ENCODE results near the gene CRCP. TPM values are rescaled to one million over a fixed set of nuclear protein-coding genes. Genes with fewer than 3 reads are reported as not detected.
A peak's percentile ranks its signal among the peaks of the same experiment; 100 is the strongest.

Gene CRCP
- total and polyA plus RNA-seq, 4 donors = 13.0 to 52.6 (median 18.4) TPM

GRCh38 chr7:66150471-66150870 is 35.8 kb downstream of the CRCP start:
- Histone ChIP-seq H3K4me3 (ENCODE audit: low read depth in 1 of 3, low read length in 3 of 3) (peak overlapping the region; percentile 1 to 42 (median 39)), H3K27ac (ENCODE audit: low read depth in 1 of 2, low read length in 2 of 2) (peak overlapping the region; percentile 93 to 97), H3K4me1 (ENCODE audit: control insufficient read depth in 4 of 4, insufficient read depth in 4 of 4, low read length in 3 of 4) (peaks cover 15 to 50% (median 28%) of the 10 kb centered on the region in 4 donors), H3K27me3 (ENCODE audit: control insufficient read depth in 4 of 4, insufficient read depth in 4 of 4, low read length in 3 of 4) (no peaks in the 10 kb centered on the region), H3K36me3 (ENCODE audit: control insufficient read depth in 4 of 4, insufficient read depth in 3 of 4, low read depth in 1 of 4, low read length in 3 of 4) (peaks cover 5 to 22% (median 10%) of the 10 kb centered on the region in 4 donors), H3K9me3 (ENCODE audit: control insufficient read depth in 4 of 4, low read length in 3 of 4) (no peaks in the 10 kb centered on the region), H3K9ac (ENCODE audit: low read depth in 1 of 2, low read length in 2 of 2) (peak overlapping the region; percentile 78 to 91)
- no peak for DNase-seq (ENCODE audit: low spot score)
- 9% methylated on average over 3 of the region's 3 CpGs for WGBS
- no peak for TF ChIP-seq HNF4G (IDR thresholded peaks at IDR 0.05)
- peak; percentile 78 for TF ChIP-seq REST (IDR thresholded peaks at IDR 0.05)
- peak in 1 of 2 donors; percentile 24 for TF ChIP-seq GABPA (IDR thresholded peaks at IDR 0.05 in 1 of 2, conservative IDR thresholded peaks at IDR 0.05 in 1 of 2)
- TF ChIP-seq MAX (IDR thresholded peaks at IDR 0.05) = peak; percentile 53
- peak; percentile 81 for TF ChIP-seq SP1 (IDR thresholded peaks at IDR 0.05)
- no peak for TF ChIP-seq CTCF (IDR thresholded peaks at IDR 0.05; ENCODE audit: low read depth, low read length, missing input control)
- TF ChIP-seq YY1 (IDR thresholded peaks at IDR 0.05) = peak; percentile 53
- TF ChIP-seq FOXA1 (IDR thresholded peaks at IDR 0.05) = no peak
- peak; percentile 83 to 90 for TF ChIP-seq RXRA (IDR thresholded peaks at IDR 0.05)
- TF ChIP-seq ZBTB33 (IDR thresholded peaks at IDR 0.05) = peak; percentile 80
- peak; percentile 59 to 65 for TF ChIP-seq RAD21 (IDR thresholded peaks at IDR 0.05)
- TF ChIP-seq NR2F2 (IDR thresholded peaks at IDR 0.05) = peak; percentile 86
- peak; percentile 31 to 68 for TF ChIP-seq JUND (IDR thresholded peaks at IDR 0.05)
- TF ChIP-seq ATF3 (IDR thresholded peaks at IDR 0.05) = peak; percentile 70
- peak in 1 of 2 donors; percentile 39 for TF ChIP-seq EGR1 (IDR thresholded peaks at IDR 0.05; ENCODE audit: low read depth in 2 of 2)
- no peak for TF ChIP-seq FOXA2 (IDR thresholded peaks at IDR 0.05)
- peak; percentile 59 to 76 for TF ChIP-seq HNF4A (conservative IDR thresholded peaks at IDR 0.05)
- TF ChIP-seq TAF1 (conservative IDR thresholded peaks at IDR 0.05) = peak; percentile 52

Measured in liver (tissue), 9 donors.